NCI-H2107 treated with DMSO at 0.1 percent for 48 hours (cell line): Measurements from ENCODE around the gene GPR108.

ENCODE experiments used
- DNase-seq: peaks from one replicate; lab custom pipeline; 2025; ENCODE audit not compliant: unreplicated experiment; lab: John Stamatoyannopoulos, UW

GPR108 gene

DNA sequence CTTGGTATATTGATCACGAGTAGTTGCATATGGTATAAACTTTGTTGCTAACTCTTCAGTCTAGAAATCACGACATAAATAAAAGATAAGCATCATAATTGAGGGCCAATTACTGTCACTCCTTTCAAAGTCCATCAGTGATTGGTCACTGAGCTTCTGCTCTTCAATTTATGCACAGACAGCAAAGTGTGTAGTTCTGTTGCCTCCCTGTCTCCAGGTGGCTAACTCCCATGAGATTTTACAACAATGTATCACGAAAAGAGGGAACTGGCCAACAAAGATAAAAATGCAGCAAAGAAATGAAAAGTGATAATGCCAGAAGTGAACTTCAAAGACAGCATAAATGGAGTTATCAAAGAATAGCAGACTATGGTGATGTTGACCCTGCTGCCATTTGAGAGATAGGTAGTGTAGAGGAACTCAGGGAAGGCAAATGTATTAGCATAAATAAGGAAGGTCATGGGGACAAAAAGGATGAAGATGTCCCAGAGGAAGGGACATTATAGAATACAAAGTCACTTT lies 54.7 kb downstream of the GPR108 start:
- DNase-seq: no peak

DNA sequence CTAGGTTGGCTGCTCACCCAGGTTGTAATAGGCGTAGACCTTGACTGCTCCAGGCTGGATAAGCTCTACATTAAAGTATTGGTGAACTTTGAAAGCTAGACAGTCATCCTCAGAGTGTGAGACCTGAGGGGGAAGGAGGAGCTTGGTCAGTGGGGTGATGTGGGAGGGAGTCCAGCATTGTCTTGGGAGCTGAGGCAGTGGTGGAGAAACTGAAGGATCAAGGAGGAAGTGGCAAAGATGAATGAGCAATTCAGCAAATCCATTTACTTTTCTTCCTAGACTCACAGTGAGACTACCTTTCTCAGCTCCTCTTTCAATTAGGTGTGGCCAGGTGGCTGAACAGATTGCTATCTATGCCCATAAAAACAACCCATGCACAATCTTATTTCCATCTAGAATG lies 57.2 kb downstream of the GPR108 start:
- DNase-seq: no peak
